Measurements from ENCODE around the gene CRIP3. TPM values are rescaled to one million over a fixed set of nuclear protein-coding genes. Genes with fewer than 3 reads are reported as not detected.
"Not testable (repeated sequence)": the region's sequence is repeated elsewhere in the genome, so short reads cannot be mapped to it uniquely, and the experiment has no call there.

The CRIP3 gene
- total RNA-seq, 1 experiment from 2014 or later, result 2.3 TPM

DNA sequence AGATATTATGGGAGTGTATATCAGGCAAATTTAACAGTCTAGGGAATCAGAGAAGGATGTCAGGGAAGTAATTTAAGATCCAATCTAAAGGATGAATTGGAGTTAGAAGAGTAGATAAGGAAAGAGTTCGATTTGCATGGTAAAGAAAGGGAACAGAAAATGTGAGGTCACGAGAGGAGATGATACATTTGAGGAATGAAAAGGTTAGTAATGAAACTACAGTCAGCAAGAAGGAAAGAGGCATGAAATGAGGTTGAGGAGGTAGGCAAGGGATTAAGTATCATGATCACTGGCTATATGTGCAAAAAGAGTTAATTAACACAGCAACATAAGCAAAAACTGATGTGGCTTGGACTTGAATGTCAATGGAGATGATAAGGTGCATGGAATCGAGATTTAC lies 38.4 kb upstream of the CRIP3 start:
- no peak for DNase-seq
- CTCF ChIA-PET, result interaction anchor here (1.0 kb wide), 1 partner anchor 127 kb away, joined by 11 read pairs; no protein-coding TSS in a partner anchor
- H3K27me3 Mint-ChIP-seq (ENCODE audit: unreplicated experiment), result no peaks in the 10 kb centered on the region
- no peak overlapping the region for H3K4me3 Mint-ChIP-seq (ENCODE audit: low read depth, unreplicated experiment)
- no peak overlapping the region for H3K27ac Mint-ChIP-seq (ENCODE audit: unreplicated experiment)
- no peaks in the 10 kb centered on the region for H3K4me1 Mint-ChIP-seq (ENCODE audit: low read depth, unreplicated experiment)
- intact Hi-C loops (cut with micrococcal nuclease; ENCODE audit: unreplicated experiment), result no loop called here
- H3K9me3 Mint-ChIP-seq (ENCODE audit: low read depth, unreplicated experiment), result no peaks in the 10 kb centered on the region
- no TSS peak for BruUV-seq (replicated peaks)
- TF ChIP-seq, protein P1, sequence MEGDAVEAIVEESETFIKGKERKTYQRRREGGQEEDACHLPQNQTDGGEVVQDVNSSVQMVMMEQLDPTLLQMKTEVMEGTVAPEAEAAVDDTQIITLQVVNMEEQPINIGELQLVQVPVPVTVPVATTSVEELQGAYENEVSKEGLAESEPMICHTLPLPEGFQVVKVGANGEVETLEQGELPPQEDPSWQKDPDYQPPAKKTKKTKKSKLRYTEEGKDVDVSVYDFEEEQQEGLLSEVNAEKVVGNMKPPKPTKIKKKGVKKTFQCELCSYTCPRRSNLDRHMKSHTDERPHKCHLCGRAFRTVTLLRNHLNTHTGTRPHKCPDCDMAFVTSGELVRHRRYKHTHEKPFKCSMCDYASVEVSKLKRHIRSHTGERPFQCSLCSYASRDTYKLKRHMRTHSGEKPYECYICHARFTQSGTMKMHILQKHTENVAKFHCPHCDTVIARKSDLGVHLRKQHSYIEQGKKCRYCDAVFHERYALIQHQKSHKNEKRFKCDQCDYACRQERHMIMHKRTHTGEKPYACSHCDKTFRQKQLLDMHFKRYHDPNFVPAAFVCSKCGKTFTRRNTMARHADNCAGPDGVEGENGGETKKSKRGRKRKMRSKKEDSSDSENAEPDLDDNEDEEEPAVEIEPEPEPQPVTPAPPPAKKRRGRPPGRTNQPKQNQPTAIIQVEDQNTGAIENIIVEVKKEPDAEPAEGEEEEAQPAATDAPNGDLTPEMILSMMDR (IDR thresholded peaks at IDR 0.05; ENCODE audit: unreplicated experiment), result no peak
- peaks cover 4% of the 10 kb centered on the region for H3K36me3 Mint-ChIP-seq (ENCODE audit: insufficient read depth, unreplicated experiment)

DNA sequence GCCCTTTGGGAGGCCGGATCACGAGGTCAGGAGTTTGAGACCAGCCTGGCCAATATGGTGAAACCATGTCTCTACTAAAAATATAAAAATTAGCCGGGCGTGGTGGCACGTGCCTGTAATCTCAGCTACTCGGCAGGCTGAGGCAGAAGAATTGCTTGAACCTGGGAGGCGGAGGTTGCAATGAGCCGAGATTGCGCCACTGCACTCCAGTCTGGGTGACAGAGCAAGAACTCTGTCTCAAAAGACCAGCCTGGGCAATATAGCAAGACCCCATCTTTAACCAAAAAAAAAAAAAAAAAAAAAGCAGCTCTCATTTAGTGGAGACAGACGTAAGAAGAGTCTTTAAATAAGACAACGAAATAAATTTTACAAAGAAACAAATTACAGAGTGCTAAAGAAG lies 37.6 kb upstream of the CRIP3 start:
- H3K27ac Mint-ChIP-seq (ENCODE audit: unreplicated experiment); H3K36me3 Mint-ChIP-seq (ENCODE audit: insufficient read depth, unreplicated experiment); H3K4me3 Mint-ChIP-seq (ENCODE audit: low read depth, unreplicated experiment); BruUV-seq (replicated peaks); H3K9me3 Mint-ChIP-seq (ENCODE audit: low read depth, unreplicated experiment); intact Hi-C loops (cut with micrococcal nuclease; ENCODE audit: unreplicated experiment); H3K4me1 Mint-ChIP-seq (ENCODE audit: low read depth, unreplicated experiment); H3K27me3 Mint-ChIP-seq (ENCODE audit: unreplicated experiment); DNase-seq: not testable (repeated sequence)
- CTCF ChIA-PET, result interaction anchor here (0.7 to 1.0 kb wide), 2 partner anchors 11 to 127 kb away, joined by 5 to 11 read pairs; no protein-coding TSS in a partner anchor

DNA sequence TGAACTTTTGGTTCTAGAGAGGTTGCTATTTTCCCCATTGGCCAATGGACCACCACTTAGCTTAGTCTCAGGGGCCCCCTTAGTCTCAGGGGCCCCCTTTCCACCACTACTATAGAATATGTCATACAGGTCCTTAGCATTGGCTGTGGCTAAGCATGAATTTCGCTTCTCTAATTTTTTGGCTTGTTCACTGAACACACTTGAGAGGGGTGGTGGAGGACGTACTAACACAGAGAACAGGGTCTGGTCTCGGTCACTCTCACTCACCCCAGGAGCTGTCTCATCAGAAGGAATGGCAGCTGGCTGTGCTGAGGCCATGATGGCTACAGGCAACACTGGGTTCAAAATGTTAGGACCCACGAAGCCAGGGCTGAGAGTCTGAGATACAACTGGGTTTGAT lies 30.5 kb upstream of the CRIP3 start:
- H3K27ac Mint-ChIP-seq (ENCODE audit: unreplicated experiment), result no peak overlapping the region
- H3K27me3 Mint-ChIP-seq (ENCODE audit: unreplicated experiment), result no peaks in the 10 kb centered on the region
- DNase-seq, result no peak
- intact Hi-C loops (cut with micrococcal nuclease; ENCODE audit: unreplicated experiment), result no loop called here
- no peaks in the 10 kb centered on the region for H3K9me3 Mint-ChIP-seq (ENCODE audit: low read depth, unreplicated experiment)
- peaks cover 7% of the 10 kb centered on the region for H3K4me1 Mint-ChIP-seq (ENCODE audit: low read depth, unreplicated experiment)
- CTCF ChIA-PET, result interaction anchor here (0.6 kb wide), 1 partner anchor 78 kb away, joined by 4 read pairs; no protein-coding TSS in a partner anchor
- no TSS peak for BruUV-seq (replicated peaks)
- TF ChIP-seq, protein P1 (IDR thresholded peaks at IDR 0.05; ENCODE audit: unreplicated experiment), result no peak
- H3K36me3 Mint-ChIP-seq (ENCODE audit: insufficient read depth, unreplicated experiment), result peaks cover 4% of the 10 kb centered on the region
- no peak overlapping the region for H3K4me3 Mint-ChIP-seq (ENCODE audit: low read depth, unreplicated experiment)

DNA sequence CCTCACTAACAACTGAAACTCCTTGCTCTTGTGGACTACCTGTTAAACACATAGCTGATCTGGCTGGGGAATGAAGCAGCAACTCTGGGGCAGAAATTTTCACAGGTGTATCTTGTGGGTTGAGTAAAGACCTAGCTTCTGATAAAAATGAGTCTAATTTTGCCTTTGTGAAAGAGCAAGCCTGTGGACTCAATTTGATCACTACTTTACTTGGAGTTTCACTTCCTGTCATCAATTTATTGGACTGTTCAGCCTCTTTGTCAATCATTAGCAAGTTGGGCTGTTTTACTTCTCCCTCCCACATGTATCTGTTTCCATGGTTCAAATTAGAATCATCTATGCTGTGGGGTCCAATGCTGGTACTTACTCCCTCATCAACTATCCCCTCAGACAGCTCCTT lies 29.6 kb upstream of the CRIP3 start:
- intact Hi-C loops (cut with micrococcal nuclease; ENCODE audit: unreplicated experiment), result no loop called here
- Mint-ChIP-seq H3K9me3 (ENCODE audit: low read depth, unreplicated experiment) (no peaks in the 10 kb centered on the region), H3K27ac (ENCODE audit: unreplicated experiment) (no peak overlapping the region), H3K27me3 (ENCODE audit: unreplicated experiment) (no peaks in the 10 kb centered on the region), H3K4me3 (ENCODE audit: low read depth, unreplicated experiment) (no peak overlapping the region), H3K36me3 (ENCODE audit: insufficient read depth, unreplicated experiment) (peaks cover 4% of the 10 kb centered on the region), H3K4me1 (ENCODE audit: low read depth, unreplicated experiment) (peaks cover 8% of the 10 kb centered on the region)
- no TSS peak for BruUV-seq (replicated peaks)
- TF ChIP-seq, protein P1 (IDR thresholded peaks at IDR 0.05; ENCODE audit: unreplicated experiment), result no peak
- no peak for DNase-seq
- CTCF ChIA-PET, result interaction anchor here (0.6 to 1.2 kb wide), 3 partner anchors 58 to 278 kb away, joined by 3 to 4 read pairs (median 4); no protein-coding TSS in a partner anchor

DNA sequence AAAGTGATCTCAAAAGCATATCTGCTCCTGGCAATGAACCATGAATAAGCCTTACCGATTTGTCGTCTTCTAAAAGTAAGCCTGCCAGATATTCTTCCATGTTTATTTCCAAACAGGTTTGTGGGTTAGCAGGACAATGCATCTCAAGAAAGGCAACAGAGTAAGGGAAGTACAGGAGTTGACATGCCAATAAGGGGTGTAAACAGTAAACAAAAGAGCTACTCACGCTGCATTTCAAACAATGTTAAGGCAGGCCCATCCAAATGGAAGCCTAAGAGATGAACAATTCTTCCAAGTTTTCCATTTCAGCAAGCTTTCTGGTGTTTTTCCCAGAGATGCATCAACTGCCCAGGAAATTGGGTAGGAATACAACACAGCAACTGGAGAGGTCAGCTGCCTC lies 27.8 kb upstream of the CRIP3 start:
- TF ChIP-seq, protein P1 (IDR thresholded peaks at IDR 0.05; ENCODE audit: unreplicated experiment), result no peak
- intact Hi-C loops (cut with micrococcal nuclease; ENCODE audit: unreplicated experiment), result no loop called here

More for the DNA sequence above, 27.8 kb upstream of the CRIP3 start:
- Mint-ChIP-seq H3K4me3 (ENCODE audit: low read depth, unreplicated experiment) (no peak overlapping the region), H3K27ac (ENCODE audit: unreplicated experiment) (no peak overlapping the region), H3K36me3 (ENCODE audit: insufficient read depth, unreplicated experiment) (peaks cover 4% of the 10 kb centered on the region), H3K9me3 (ENCODE audit: low read depth, unreplicated experiment) (no peaks in the 10 kb centered on the region), H3K4me1 (ENCODE audit: low read depth, unreplicated experiment) (peaks cover 18% of the 10 kb centered on the region), H3K27me3 (ENCODE audit: unreplicated experiment) (no peaks in the 10 kb centered on the region)
- no peak for DNase-seq
- BruUV-seq (replicated peaks), result no TSS peak
- CTCF ChIA-PET, result interaction anchor here (3.8 to 3.9 kb wide), 2 partner anchors 28 to 73 kb away, joined by 38 to 53 read pairs; partner anchors contain the start of gene CRIP3
